Bronchus fibroblast of lung (primary cell): ENCODE results near the gene TAS2R40. TPM values are rescaled to one million over a fixed set of nuclear protein-coding genes. Genes with fewer than 3 reads are reported as not detected.

Experiments used
- total RNA-seq: library from RNA; depleted of rRNA; stranded (reverse); fragments of >200 nt; gene quantifications from 2 replicates; pipeline ENCODE4 v1.2.3, GENCODE V29; 2015

TAS2R40 gene
- total RNA-seq: not detected in 2 replicates

GRCh38 chr7:143221737-143222136, at the start of gene TAS2R40:
Gene TAS2R40 (plus strand): TSS chr7:143222037. CDS start chr7:143222079, 42 bp downstream.

GRCh38 chr7:143183024-143183423, 38.8 kb upstream of the TAS2R40 start, which contains the start of gene TAS2R39:
Gene TAS2R39 (plus strand): TSS chr7:143183419. CDS start chr7:143183419, 0 bp downstream.

GRCh38 chr7:143263266-143264195, 41.7 kb downstream of the TAS2R40 start, which contains the start of gene GSTK1:
Gene GSTK1 (plus strand): TSS chr7:143263441. CDS start chr7:143263514, 73 bp downstream.

Other genes starting within 250 kb of the TAS2R40 start
- not detected in 2 replicates for gene OR9A2, start 194.9 kb upstream of the TAS2R40 start, total RNA-seq
- gene OR6V1, start 169.7 kb upstream of the TAS2R40 start, total RNA-seq: not detected in 2 replicates
- not detected in 2 replicates for gene PIP, start 90.0 kb upstream of the TAS2R40 start, total RNA-seq
- not detected in 2 replicates for gene TAS2R39, start 38.6 kb upstream of the TAS2R40 start, total RNA-seq
- 146 and 153 TPM in 2 replicates for gene GSTK1, start 41.4 kb downstream of the TAS2R40 start, total RNA-seq
- 0.17 and 0.45 TPM in 2 replicates for gene TMEM139, start 62.9 kb downstream of the TAS2R40 start, total RNA-seq
- 12.6 and 12.9 TPM in 2 replicates for gene CASP2, start 66.3 kb downstream of the TAS2R40 start, total RNA-seq
- under 0.01 TPM in 1 of 2 replicates, not detected in the other for gene CLCN1, start 94.1 kb downstream of the TAS2R40 start, total RNA-seq
- gene FAM131B, start 140.7 kb downstream of the TAS2R40 start, total RNA-seq: 0.84 and 1.0 TPM in 2 replicates
- gene ZYX, start 159.3 kb downstream of the TAS2R40 start, total RNA-seq: 177 and 183 TPM in 2 replicates
- gene EPHA1, start 186.8 kb downstream of the TAS2R40 start, total RNA-seq: 0.15 and 0.17 TPM in 2 replicates
- not detected in 2 replicates for gene TAS2R60, start 221.4 kb downstream of the TAS2R40 start, total RNA-seq